Heart left ventricle (tissue), 16 donors: Measurements from ENCODE around the gene DHRS3. TPM values are rescaled to one million over a fixed set of nuclear protein-coding genes. Genes with fewer than 3 reads are reported as not detected.
A peak's percentile ranks its signal among the peaks of the same experiment; 100 is the strongest.

ENCODE experiments used
- ATAC-seq, 4 donors: fragments of 200-7000 bp; cut with Tn5 transposase; one replicate each; pipeline ENCODE4 v1.9.1; 2020 to 2022; ENCODE audit warnings: moderate library complexity in 4 of 4, mild to moderate bottlenecking in 3 of 4, moderate number of reproducible peaks in 1 of 4
- DNase-seq, 5 donors: peaks; one replicate each; pipeline ENCODE4 v3.0.0-alpha.2; 2020
- H3K27ac ChIP-seq, 12 donors: fragments of 200-600 bp; sonication (generic) in 4 of 12; one replicate each; pipeline versions ENCODE4 v1.5.0 to v1.8.0; 2016 to 2022; ENCODE audit warnings: mild to moderate bottlenecking in 2 of 12
- H3K27me3 ChIP-seq, 9 donors: fragments of 200-600 bp; sonication (generic) in 2 of 9; one replicate each; pipeline versions ENCODE4 v1.5.1 to v1.8.0; 2016 to 2022; ENCODE audit warnings: mild to moderate bottlenecking in 3 of 9
- H3K36me3 ChIP-seq, 9 donors: fragments of 200-600 bp; sonication (generic) in 2 of 9; one replicate each; pipeline versions ENCODE4 v1.5.0 to v1.8.0; 2018 to 2022; ENCODE audit warnings: mild to moderate bottlenecking in 2 of 9
- H3K4me1 ChIP-seq, 12 donors: fragments of 200-600 bp; sonication (generic) in 4 of 12; one replicate each; pipeline versions ENCODE4 v1.5.0 to v1.8.0; 2016 to 2022; ENCODE audit warnings: mild to moderate bottlenecking in 3 of 12
- H3K4me3 ChIP-seq, 12 donors: fragments of 200-600 bp; sonication (generic) in 4 of 12; one replicate each; pipeline versions ENCODE4 v1.5.0 to v1.8.0; 2017 to 2022; ENCODE audit warnings: mild to moderate bottlenecking in 9 of 12, moderate library complexity in 4 of 12
- H3K9me3 ChIP-seq, 12 donors: fragments of 200-600 bp; sonication (generic) in 4 of 12; one replicate each; pipeline versions ENCODE4 v1.5.0 to v1.8.0; 2016 to 2022; ENCODE audit warnings: mild to moderate bottlenecking in 1 of 12
- CTCF ChIP-seq, 12 donors: fragments of 200-600 bp; sonication (generic) in 4 of 12; IDR thresholded peaks; one replicate each; pipeline versions ENCODE4 v1.5.0 to v1.8.0; 2018 to 2022; ENCODE audit warnings: antibody characterized with exemption in 12 of 12, mild to moderate bottlenecking in 5 of 12
- POLR2A ChIP-seq, 2 donors: fragments of 450-650 bp; IDR thresholded peaks; one replicate each; pipeline ENCODE4 v1.6.1; 2017; ENCODE audit warnings: antibody characterized with exemption in 2 of 2, mild to moderate bottlenecking in 2 of 2, moderate library complexity in 2 of 2
- WGBS, 4 donors: extraction: QIAGEN DNeasy Blood & Tissue Kit in 2 of 4; methylation state at CpG; one replicate each; pipeline versions ENCODE4 v1.1.5 to v1.1.7; 2013 to 2018; 5-methylcytosine and 5-hydroxymethylcytosine counted together
- intact Hi-C, 10 donors: fragments of 100-400 bp; cut with DNase I; formaldehyde crosslinking; loops; one replicate each; pipeline versions ENCODE4 v1.11.1 to v1.14.2; 2022
- polyA plus RNA-seq, 2 donors: library from polyadenylated mRNA; stranded (reverse); fragments of 200-250 nt; gene quantifications; one replicate each; pipeline ENCODE4 v1.2.3, GENCODE V29; 2013
- total RNA-seq, 9 donors: library from RNA; depleted of rRNA in 2 of 9; stranded (reverse); fragments of >200 nt in 2 of 9; fragmentation: NEBNext Ultra II Directional in 3 of 9; extraction: Animal tissue kit (Norgen Biotek cat#: 25700) in 3 of 9; gene quantifications; one replicate each; pipeline versions ENCODE4 v1.1.0 to v1.2.4, GENCODE V29; 2016 to 2023
- donor health status: ischemic (EF 13 %, LVEDD 7.1; RV severe dilation, severe dysfunction).
- donor health status: healthy with polysubstance abuse.
- donor health status: DM: no; HTN: yes; CAD: no.
- donor health status: DM: no; HTN: no; CAD: no.
- donor health status: ischemic (EF 25% LVEDD 6.9; RV normal size, moderate dysfunction).
- donor health status: ischemic (EF 25% LVEDD 5.7; RV mildly dilated, moderate dysfunction).
- donor health status: healthy.
- donor health status: DM: yes; HTN: yes; CAD: no.
- donor health status: ischemic (EF 35%, LVEDD 5.7; RV mildly dilated, moderate dysfunction).
- donor health status: nonischemic (EF 11% LVEDD 7.7; RV severe dilation, severe dysfunction).
- donor health status: DM: yes; HTN: yes; CAD: no.
- donor health status: PGD.
- donor health status: ischemic (EF 29% LVEDD 5.4; RV normal size, mild dysfunction).
- donor health status: nonischemic (EF 23%, LVEDD 6.1; RV moderate dilation, normal function).

DHRS3 gene
- total and polyA plus RNA-seq, 11 donors, result 28.6 to 102 (median 59.9) TPM

DNA sequence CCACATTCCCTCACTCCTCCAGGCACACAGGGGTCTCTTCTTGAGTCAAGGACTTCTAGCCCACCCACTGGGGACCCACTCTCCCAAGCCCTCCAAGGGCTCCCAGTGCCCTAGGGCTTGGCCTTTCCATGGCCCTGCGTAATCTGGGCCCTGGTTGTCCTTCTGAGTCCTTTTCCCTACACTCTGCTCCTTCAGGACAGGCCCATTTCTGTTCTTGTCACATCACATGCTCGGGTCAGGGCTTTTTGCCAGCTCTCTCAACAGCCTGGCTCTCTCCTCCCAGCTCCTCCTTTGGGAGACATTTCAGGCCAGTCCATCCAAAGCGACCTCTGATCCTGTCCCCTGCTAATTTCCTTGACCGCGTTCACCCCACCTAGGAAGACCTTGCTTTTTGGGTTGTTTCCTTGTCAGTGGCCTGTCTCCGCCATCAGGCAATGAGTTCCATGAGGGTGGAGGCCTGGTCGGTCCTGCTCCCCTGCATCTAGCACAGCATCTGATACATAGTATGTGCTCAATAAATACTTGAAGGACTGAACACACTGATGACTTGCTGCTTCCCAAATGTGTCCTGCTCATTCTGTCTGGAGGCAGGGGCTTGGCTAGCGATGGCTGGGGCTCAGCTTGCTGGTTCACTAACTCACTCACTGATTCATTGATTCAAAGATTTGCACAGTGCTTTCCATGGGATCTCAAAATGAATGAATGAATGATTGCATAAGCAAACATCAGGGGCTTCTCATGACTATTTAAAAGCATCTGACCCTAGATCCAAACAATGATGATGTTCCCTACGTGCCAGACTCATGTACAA, 44.8 kb downstream of the DHRS3 start:
- intact Hi-C loops, result no loop called here
- TF ChIP-seq CTCF (IDR thresholded peaks at IDR 0.05) (no peak), POLR2A (IDR thresholded peaks at IDR 0.05) (no peak)
- H3K27ac ChIP-seq, result peak overlapping the region in 10 of 12 donors; percentile 26 to 71 (median 59)
- no peak overlapping the region for H3K4me3 ChIP-seq
- peaks cover 0 to 14% (median 1%) of the 10 kb centered on the region in 12 donors for H3K4me1 ChIP-seq
- ATAC-seq (peak; percentile 49 to 81 (median 70)), DNase-seq (peak; percentile 52 to 77 (median 62))
- no peaks in the 10 kb centered on the region for H3K9me3 ChIP-seq
- 72 to 77% (median 74%) methylated on average over 9 of the region's 9 CpGs for WGBS, 4 donors
- no peaks in the 10 kb centered on the region for H3K27me3 ChIP-seq
- peaks cover 0 to 99% (median 67%) of the 10 kb centered on the region in 9 donors for H3K36me3 ChIP-seq

GRCh38 chr1:12572522-12572921, 45.5 kb downstream of the DHRS3 start:
- intact Hi-C loops, result no loop called here
- ATAC-seq, result peak in 3 of 4 donors; percentile 5 to 21 (median 16)

DNA sequence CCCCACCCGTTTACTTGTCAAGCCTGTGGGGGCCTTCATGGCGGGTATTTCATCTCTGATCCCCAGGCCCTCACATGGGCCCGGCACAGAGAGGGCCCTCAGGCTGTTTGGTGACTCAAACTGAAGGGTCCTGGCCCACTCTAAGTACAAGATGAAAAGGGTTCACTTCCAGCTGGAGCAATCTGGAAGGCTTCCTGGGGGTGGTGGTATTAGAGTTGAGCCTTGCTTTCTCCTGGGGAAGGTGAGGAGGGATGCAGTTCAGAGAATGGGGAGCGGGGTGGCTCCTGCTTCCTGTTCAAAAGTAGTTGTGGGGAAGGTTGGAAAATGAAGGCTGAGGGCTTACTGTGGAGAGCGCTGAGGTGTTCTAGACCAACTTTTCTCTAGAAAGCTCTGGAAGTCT, 47.7 kb downstream of the DHRS3 start:
- ATAC-seq (no peak), DNase-seq (peak in 1 of 5 donors; percentile 4)
- intact Hi-C loops, result no loop called here
- peaks cover 0 to 21% (median 4%) of the 10 kb centered on the region in 12 donors for H3K4me1 ChIP-seq
- H3K4me3 ChIP-seq, result no peak overlapping the region
- TF ChIP-seq POLR2A (IDR thresholded peaks at IDR 0.05) (no peak), CTCF (IDR thresholded peaks at IDR 0.05) (no peak)
- H3K27me3 ChIP-seq, result no peaks in the 10 kb centered on the region
- 90 to 95% (median 92%) methylated on average over 3 to 5 of the region's 5 CpGs for WGBS, 4 donors
- no peaks in the 10 kb centered on the region for H3K9me3 ChIP-seq
- H3K27ac ChIP-seq, result no peak overlapping the region
- peaks cover 0 to 82% (median 67%) of the 10 kb centered on the region in 9 donors for H3K36me3 ChIP-seq

More at GRCh38 chr1:12572522-12572921, 45.5 kb downstream of the DHRS3 start:
- Histone ChIP-seq H3K9me3 (no peaks in the 10 kb centered on the region), H3K27me3 (no peaks in the 10 kb centered on the region), H3K4me1 (peaks cover 0 to 14% (median 1%) of the 10 kb centered on the region in 12 donors), H3K27ac (peak overlapping the region in 9 of 12 donors; percentile 15 to 71 (median 60)), H3K4me3 (no peak overlapping the region), H3K36me3 (peaks cover 0 to 99% (median 66%) of the 10 kb centered on the region in 9 donors)
- 81 to 96% (median 87%) methylated on average over 7 of the region's 7 CpGs for WGBS, 4 donors
- DNase-seq, result peak in 2 of 5 donors; percentile 5 to 39
- TF ChIP-seq POLR2A (IDR thresholded peaks at IDR 0.05) (no peak), CTCF (IDR thresholded peaks at IDR 0.05) (no peak)

- peaks cover 3 to 31% (median 14%) of the 10 kb centered on the region in 12 donors for H3K4me1 ChIP-seq
- TF ChIP-seq CTCF (IDR thresholded peaks at IDR 0.05) (no peak), POLR2A (IDR thresholded peaks at IDR 0.05) (no peak)
- ATAC-seq (no peak), DNase-seq (peak in 2 of 5 donors; percentile 13 to 21)
- H3K4me3 ChIP-seq, result no peak overlapping the region
- no peaks in the 10 kb centered on the region for H3K27me3 ChIP-seq
- 94 to 96% (median 95%) methylated on average over 12 to 14 of the region's 14 CpGs for WGBS, 4 donors
- H3K36me3 ChIP-seq, result peaks cover 0 to 61% (median 48%) of the 10 kb centered on the region in 9 donors
- H3K9me3 ChIP-seq, result peaks cover 0 to 17% (median 4%) of the 10 kb centered on the region in 12 donors
- intact Hi-C loops, result no loop called here
- H3K27ac ChIP-seq, result no peak overlapping the region
Measured at GRCh38 chr1:12568009-12568767, 49.8 kb downstream of the DHRS3 start.
